Upper lobe of left lung (tissue), 6 donors: Measurements from ENCODE around the gene SLC12A7. TPM values are rescaled to one million over a fixed set of nuclear protein-coding genes. Genes with fewer than 3 reads are reported as not detected.

Experiments
- ATAC-seq, 2 donors: fragments of 200-7000 bp; cut with Tn5 transposase; one replicate each; pipeline ENCODE4 v1.9.1; 2022; ENCODE audit warnings: mild to moderate bottlenecking in 2 of 2, moderate library complexity in 2 of 2; ENCODE audit not compliant: low FRiP score in 2 of 2
- DNase-seq, 2 donors: peaks; one replicate each; pipeline ENCODE4 v3.0.0-alpha.2; 2019 to 2020
- H3K27ac ChIP-seq, 4 donors: fragments of 200-600 bp; sonication (generic); one replicate each; pipeline ENCODE4 v1.5.1; 2016 to 2019
- H3K27me3 ChIP-seq, 4 donors: fragments of 200-600 bp; sonication (generic); one replicate each; pipeline ENCODE4 v1.5.1; 2017 to 2019
- H3K36me3 ChIP-seq, 4 donors: fragments of 200-600 bp; sonication (generic); one replicate each; pipeline ENCODE4 v1.5.1; 2016 to 2019
- H3K4me1 ChIP-seq, 4 donors: fragments of 200-600 bp; sonication (generic); one replicate each; pipeline ENCODE4 v1.5.1; 2018 to 2019
- H3K4me3 ChIP-seq, 4 donors: fragments of 200-600 bp; sonication (generic); one replicate each; pipeline ENCODE4 v1.5.1; 2017 to 2019; ENCODE audit warnings: mild to moderate bottlenecking in 2 of 4, moderate library complexity in 1 of 4
- H3K9me3 ChIP-seq, 4 donors: fragments of 200-600 bp; sonication (generic); one replicate each; pipeline ENCODE4 v1.5.1; 2018 to 2019
- CTCF ChIP-seq, 6 experiments: fragments of 450-650 bp in 4 of 6; fragments of 200-600 bp in 2 of 6; sonication (generic) in 2 of 6; IDR thresholded peaks; one replicate each; pipeline ENCODE4 v1.5.1; 2016 to 2019; ENCODE audit warnings: antibody characterized with exemption in 6 of 6
- EP300 ChIP-seq, 4 donors: sonication (generic); formaldehyde crosslinking; IDR thresholded peaks; one replicate each; pipeline ENCODE4 v1.5.1; 2017; ENCODE audit warnings: antibody characterized with exemption in 4 of 4, control low read depth in 2 of 4
- POLR2A ChIP-seq, 4 donors: fragments of 450-650 bp; IDR thresholded peaks; one replicate each; pipeline ENCODE4 v1.5.1; 2016 to 2017; ENCODE audit warnings: antibody characterized with exemption in 4 of 4, mild to moderate bottlenecking in 2 of 4
- POLR2AphosphoS5 ChIP-seq, 2 donors: sonication (generic); formaldehyde crosslinking; IDR thresholded peaks; one replicate each; pipeline ENCODE4 v1.5.1; 2017; ENCODE audit warnings: antibody characterized with exemption in 2 of 2
- WGBS, 2 donors: methylation state at CpG; one replicate each; pipeline ENCODE4 v1.1.5; 2017 to 2018; 5-methylcytosine and 5-hydroxymethylcytosine counted together
- total RNA-seq, 6 donors: library from RNA; depleted of rRNA in 4 of 6; stranded (reverse); fragments of >200 nt in 4 of 6; gene quantifications; one replicate each; pipeline versions ENCODE4 v1.1.0 to v1.2.1, GENCODE V29; 2016 to 2021
- donor health status: DM: no; HTN: no; CAD: no; lungs with moderate emphysema.
- donor health status: DM: no; HTN: yes; CAD: no; lungs with severe emphysema.

The SLC12A7 gene
- total RNA-seq, 6 donors from 2014 or later: 31.3 to 138 (median 48.5) TPM

GRCh38 chr5:1141834-1142233 is 30.0 kb upstream of the SLC12A7 start:
- whole genome bisulfite sequencing, 2 donors: 60% methylated on average over 6 of the region's 6 CpGs; no CpG with 5 or more reads in 1 of the 2 donors
- no peak for TF ChIP-seq CTCF (IDR thresholded peaks at IDR 0.05)
- TF ChIP-seq POLR2A (IDR thresholded peaks at IDR 0.05): no peak
- no peak for TF ChIP-seq POLR2AphosphoS5 (IDR thresholded peaks at IDR 0.05)
- no peak for TF ChIP-seq EP300 (IDR thresholded peaks at IDR 0.05)
- DNase-seq (no peak), ATAC-seq (no peak)
- H3K36me3 ChIP-seq: no peaks in the 10 kb centered on the region
- no peak overlapping the region for H3K4me3 ChIP-seq
- no peaks in the 10 kb centered on the region for H3K9me3 ChIP-seq
- no peak overlapping the region for H3K27ac ChIP-seq
- peaks cover 20 to 36% (median 28%) of the 10 kb centered on the region in 4 donors for H3K4me1 ChIP-seq
- H3K27me3 ChIP-seq: no peaks in the 10 kb centered on the region

GRCh38 chr5:1140818-1141189 is 28.9 kb upstream of the SLC12A7 start:
- Histone ChIP-seq H3K36me3 (no peaks in the 10 kb centered on the region), H3K27me3 (no peaks in the 10 kb centered on the region), H3K27ac (no peak overlapping the region), H3K4me3 (no peak overlapping the region), H3K4me1 (peaks cover 17 to 28% (median 20%) of the 10 kb centered on the region in 4 donors), H3K9me3 (no peaks in the 10 kb centered on the region)
- no peak for TF ChIP-seq POLR2A (IDR thresholded peaks at IDR 0.05)
- no peak for TF ChIP-seq EP300 (IDR thresholded peaks at IDR 0.05)
- TF ChIP-seq CTCF (IDR thresholded peaks at IDR 0.05): no peak
- TF ChIP-seq POLR2AphosphoS5 (IDR thresholded peaks at IDR 0.05): no peak
- ATAC-seq (peak in 1 of 2 donors; percentile 3), DNase-seq (no peak)
- 74 to 78% methylated on average over 15 of the region's 15 CpGs for WGBS, 2 donors

GRCh38 chr5:1140171-1140817 is 28.4 kb upstream of the SLC12A7 start:
- peaks cover 12 to 23% (median 16%) of the 10 kb centered on the region in 4 donors for H3K4me1 ChIP-seq
- H3K27ac ChIP-seq: no peak overlapping the region
- TF ChIP-seq CTCF (IDR thresholded peaks at IDR 0.05): peak; percentile 79 to 93 (median 86)
- TF ChIP-seq POLR2AphosphoS5 (IDR thresholded peaks at IDR 0.05): peak in 1 of 2 donors; percentile 31
- no peak for TF ChIP-seq EP300 (IDR thresholded peaks at IDR 0.05)
- TF ChIP-seq POLR2A (IDR thresholded peaks at IDR 0.05): no peak
- no peaks in the 10 kb centered on the region for H3K36me3 ChIP-seq
- no peaks in the 10 kb centered on the region for H3K9me3 ChIP-seq
- ATAC-seq (peak; percentile 51 to 81), DNase-seq (peak; percentile 82 to 87)
- WGBS, 2 donors: 0 to 25% methylated on average over 6 to 22 of the region's 23 CpGs
- H3K4me3 ChIP-seq: no peak overlapping the region
- H3K27me3 ChIP-seq: no peaks in the 10 kb centered on the region

GRCh38 chr5:1139331-1140170 is 27.7 kb upstream of the SLC12A7 start:
- H3K27me3 ChIP-seq: no peaks in the 10 kb centered on the region
- 86 to 87% methylated on average over 11 to 36 of the region's 37 CpGs for WGBS, 2 donors
- H3K27ac ChIP-seq: no peak overlapping the region
- TF ChIP-seq POLR2AphosphoS5 (IDR thresholded peaks at IDR 0.05) (no peak), POLR2A (IDR thresholded peaks at IDR 0.05) (no peak), EP300 (IDR thresholded peaks at IDR 0.05) (no peak), CTCF (IDR thresholded peaks at IDR 0.05) (no peak)
- H3K36me3 ChIP-seq: no peaks in the 10 kb centered on the region
- no peaks in the 10 kb centered on the region for H3K9me3 ChIP-seq
- no peak overlapping the region for H3K4me3 ChIP-seq
- DNase-seq (no peak), ATAC-seq (no peak)
- peaks cover 6 to 16% (median 10%) of the 10 kb centered on the region in 4 donors for H3K4me1 ChIP-seq
